ENCODE data around the gene ZCCHC10.
"Not testable (repeated sequence)": the region's sequence is repeated elsewhere in the genome, so short reads cannot be mapped to it uniquely, and the experiment has no call there.

Gene ZCCHC10

GRCh38 chr5:133029416-133029815, 3.1 kb upstream of the ZCCHC10 start:
- no peak overlapping the region for H3K4me3 ChIP-seq (ENCODE audit: low read depth, low read length, poor library complexity, severe bottlenecking)
- no peaks in the 10 kb centered on the region; the same call in 1 of the 2 replicates for H3K36me3 ChIP-seq (ENCODE audit: insufficient read depth, low read length)
- no peak overlapping the region for H2AFZ ChIP-seq (ENCODE audit: low read length)
- H4K20me1 ChIP-seq (ENCODE audit: insufficient read depth, low read length): no peaks in the 10 kb centered on the region
- H3K9ac ChIP-seq (ENCODE audit: low read length): no peak overlapping the region; the same call in 1 of the 2 replicates
- H3K79me2 ChIP-seq (ENCODE audit: insufficient read depth, low read length): peaks cover 15% of the 10 kb centered on the region
- no peak overlapping the region for H3K4me2 ChIP-seq (ENCODE audit: low read length)
- no peaks in the 10 kb centered on the region for H3F3A ChIP-seq (ENCODE audit: insufficient read depth, low read length)
- no peaks in the 10 kb centered on the region for H3K9me2 ChIP-seq (ENCODE audit: low read depth, low read length)
- peaks cover 59% of the 10 kb centered on the region for H3K4me1 ChIP-seq (ENCODE audit: insufficient read depth, low read length, severe bottlenecking)
- H3K27ac ChIP-seq (ENCODE audit: low read depth, low read length, poor library complexity, severe bottlenecking): peak overlapping the region; percentile 43
- TF ChIP-seq CTCF (IDR thresholded peaks at IDR 0.05; ENCODE audit: low read length) (no peak), EZH2 (IDR thresholded peaks at IDR 0.05; ENCODE audit: borderline replicate concordance, low read length) (no peak)
- no peaks in the 10 kb centered on the region for H3K27me3 ChIP-seq (ENCODE audit: insufficient read depth, low read length)
- no peaks in the 10 kb centered on the region for H3K9me3 ChIP-seq (ENCODE audit: low read length)

- Histone ChIP-seq H3K4me1 (ENCODE audit: insufficient read depth, low read length, severe bottlenecking) (peaks cover 41% of the 10 kb centered on the region), H3K27ac (ENCODE audit: low read depth, low read length, poor library complexity, severe bottlenecking) (peak overlapping the region; percentile 61), H3K9me2 (ENCODE audit: low read depth, low read length) (no peaks in the 10 kb centered on the region), H3K9me3 (ENCODE audit: low read length) (no peaks in the 10 kb centered on the region), H3K27me3 (ENCODE audit: insufficient read depth, low read length) (no peaks in the 10 kb centered on the region), H4K20me1 (ENCODE audit: insufficient read depth, low read length) (no peaks in the 10 kb centered on the region), H3K4me3 (ENCODE audit: low read depth, low read length, poor library complexity, severe bottlenecking) (peak overlapping the region; percentile 69), H2AFZ (ENCODE audit: low read length) (peak overlapping the region; percentile 94), H3F3A (ENCODE audit: insufficient read depth, low read length) (no peaks in the 10 kb centered on the region), H3K79me2 (ENCODE audit: insufficient read depth, low read length) (peaks cover 31% of the 10 kb centered on the region), H3K9ac (ENCODE audit: low read length) (peak overlapping the region; percentile 64), H3K36me3 (ENCODE audit: insufficient read depth, low read length) (peaks cover 20% of the 10 kb centered on the region), H3K4me2 (ENCODE audit: low read length) (peak overlapping the region; percentile 83)
- TF ChIP-seq EZH2 (IDR thresholded peaks at IDR 0.05; ENCODE audit: borderline replicate concordance, low read length): no peak
- TF ChIP-seq CTCF (IDR thresholded peaks at IDR 0.05; ENCODE audit: low read length): no peak
Observed at GRCh38 chr5:133026664-133027153, 360 bp upstream of the ZCCHC10 start.

GRCh38 chr5:133019471-133019870, 6.9 kb downstream of the ZCCHC10 start:
- H2AFZ ChIP-seq (ENCODE audit: low read length); H3K27me3 ChIP-seq (ENCODE audit: insufficient read depth, low read length); H4K20me1 ChIP-seq (ENCODE audit: insufficient read depth, low read length); H3K4me2 ChIP-seq (ENCODE audit: low read length); H3K9me3 ChIP-seq (ENCODE audit: low read length); H3K9ac ChIP-seq (ENCODE audit: low read length); H3K9me2 ChIP-seq (ENCODE audit: low read depth, low read length); H3K4me1 ChIP-seq (ENCODE audit: insufficient read depth, low read length, severe bottlenecking); H3K4me3 ChIP-seq (ENCODE audit: low read depth, low read length, poor library complexity, severe bottlenecking); H3K27ac ChIP-seq (ENCODE audit: low read depth, low read length, poor library complexity, severe bottlenecking); H3F3A ChIP-seq (ENCODE audit: insufficient read depth, low read length): not testable (repeated sequence)
- peaks cover 57% of the 10 kb centered on the region for H3K36me3 ChIP-seq (ENCODE audit: insufficient read depth, low read length)
- H3K79me2 ChIP-seq (ENCODE audit: insufficient read depth, low read length): peaks cover 26% of the 10 kb centered on the region

- H3K27ac ChIP-seq (ENCODE audit: low read depth, low read length, poor library complexity, severe bottlenecking): no peak overlapping the region
- no peak overlapping the region for H3K4me2 ChIP-seq (ENCODE audit: low read length)
- no peaks in the 10 kb centered on the region for H3K27me3 ChIP-seq (ENCODE audit: insufficient read depth, low read length)
- H3K4me1 ChIP-seq (ENCODE audit: insufficient read depth, low read length, severe bottlenecking): no peaks in the 10 kb centered on the region
- peaks cover 14% of the 10 kb centered on the region for H3K79me2 ChIP-seq (ENCODE audit: insufficient read depth, low read length)
- TF ChIP-seq CTCF (IDR thresholded peaks at IDR 0.05; ENCODE audit: low read length) (no peak), EZH2 (IDR thresholded peaks at IDR 0.05; ENCODE audit: borderline replicate concordance, low read length) (no peak)
- no peak overlapping the region for H3K4me3 ChIP-seq (ENCODE audit: low read depth, low read length, poor library complexity, severe bottlenecking)
- no peaks in the 10 kb centered on the region for H3K9me3 ChIP-seq (ENCODE audit: low read length)
- no peak overlapping the region for H3K9ac ChIP-seq (ENCODE audit: low read length)
- peaks cover 46% of the 10 kb centered on the region for H3K36me3 ChIP-seq (ENCODE audit: insufficient read depth, low read length)
- H3K9me2 ChIP-seq (ENCODE audit: low read depth, low read length): no peaks in the 10 kb centered on the region
- H2AFZ ChIP-seq (ENCODE audit: low read length): no peak overlapping the region
- no peaks in the 10 kb centered on the region for H3F3A ChIP-seq (ENCODE audit: insufficient read depth, low read length)
- no peaks in the 10 kb centered on the region for H4K20me1 ChIP-seq (ENCODE audit: insufficient read depth, low read length)
Observed at GRCh38 chr5:133017964-133018363, 8.4 kb downstream of the ZCCHC10 start.

All from OCI-LY1 (cell line).